ENCODE measurements around the gene MRPL38. TPM values are rescaled to one million over a fixed set of nuclear protein-coding genes. Genes with fewer than 3 reads are reported as not detected.

Gene MRPL38
- total and polyA plus RNA-seq, 2 of the 8 experiments (the other 6 are each of a cell fraction or from before 2014, with no cell fraction given) = 78.4 to 125 TPM

- TF ChIP-seq BCL11A (IDR thresholded peaks at IDR 0.05; ENCODE audit: low read depth in 2 of 2, low read length in 2 of 2) = no peak
Measured at GRCh38 chr17:75891605-75892555, 12.8 kb downstream of the MRPL38 start (continued).
